HCT116 (cell line): Measurements from ENCODE around the gene DNAJC4.

ENCODE experiments used
- CTCF ChIP-seq, 3 experiments: fragments of 200-600 bp in 1 of 3; sonication (generic) in 1 of 3; IDR thresholded peaks in 2 of 3; conservative IDR thresholded peaks in 1 of 3; 2 replicates each; pipeline ENCODE4 v1.5.1; 2012 to 2017; ENCODE audit warnings: low read depth in 2 of 3, low read length in 2 of 3, antibody characterized with exemption in 1 of 3, borderline replicate concordance in 1 of 3, control low read depth in 1 of 3, mild to moderate bottlenecking in 1 of 3, mixed read lengths in 1 of 3, mixed run types in 1 of 3, moderate library complexity in 1 of 3; ENCODE audit not compliant: insufficient read depth in 1 of 3
- EZH2 ChIP-seq: fragments of 200-600 bp; sonication (generic); IDR thresholded peaks from 2 replicates; pipeline ENCODE4 v1.6.1; 2017; ENCODE audit warnings: antibody characterized with exemption, mixed run types
- MAX ChIP-seq: IDR thresholded peaks from 2 replicates; pipeline ENCODE4 v1.6.1; 2012
- POLR2A ChIP-seq: IDR thresholded peaks from 2 replicates; pipeline ENCODE4 v1.7.0; 2011; ENCODE audit warnings: borderline replicate concordance; ENCODE audit not compliant: insufficient read depth, insufficient read length; ENCODE audit errors: extremely low read depth
- RAD21 ChIP-seq: IDR thresholded peaks from 2 replicates; pipeline ENCODE4 v1.6.1; 2012; ENCODE audit warnings: low read depth, mild to moderate bottlenecking
- TF ChIP-seq, protein P1 (sequence below): IDR thresholded peaks from 2 replicates; pipeline ENCODE4 v1.6.1; 2012; ENCODE audit warnings: low read depth

DNA sequence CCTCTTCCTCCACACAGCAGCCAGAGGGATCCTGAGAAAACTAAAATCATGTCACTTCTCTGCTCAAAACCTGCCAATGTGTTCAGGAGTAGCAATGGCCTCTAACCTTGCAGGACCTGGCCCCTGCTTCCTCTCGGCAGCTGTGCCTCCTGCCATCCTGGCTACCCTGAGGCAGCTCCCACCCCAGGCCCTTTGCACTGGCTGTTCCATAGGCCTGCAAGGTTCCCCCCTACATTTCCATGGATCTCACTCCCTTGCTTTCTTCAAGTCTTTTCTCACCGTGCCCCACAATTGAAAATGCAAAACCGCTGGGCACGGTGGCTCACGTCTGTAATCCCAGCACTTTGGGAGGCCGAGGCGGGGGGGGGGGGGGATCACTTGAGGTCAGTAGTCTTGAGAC lies 46.5 kb upstream of the DNAJC4 start:
- TF ChIP-seq POLR2A (no peak), CTCF (IDR thresholded peaks at IDR 0.05 in 2 of 3, conservative IDR thresholded peaks at IDR 0.05 in 1 of 3; ENCODE audit: borderline replicate concordance in 1 of 3, insufficient read depth in 1 of 3, low read depth in 2 of 3, low read length in 2 of 3) (no peak), EZH2 (no peak), MAX (no peak), RAD21 (no peak)
- TF ChIP-seq, protein P1, sequence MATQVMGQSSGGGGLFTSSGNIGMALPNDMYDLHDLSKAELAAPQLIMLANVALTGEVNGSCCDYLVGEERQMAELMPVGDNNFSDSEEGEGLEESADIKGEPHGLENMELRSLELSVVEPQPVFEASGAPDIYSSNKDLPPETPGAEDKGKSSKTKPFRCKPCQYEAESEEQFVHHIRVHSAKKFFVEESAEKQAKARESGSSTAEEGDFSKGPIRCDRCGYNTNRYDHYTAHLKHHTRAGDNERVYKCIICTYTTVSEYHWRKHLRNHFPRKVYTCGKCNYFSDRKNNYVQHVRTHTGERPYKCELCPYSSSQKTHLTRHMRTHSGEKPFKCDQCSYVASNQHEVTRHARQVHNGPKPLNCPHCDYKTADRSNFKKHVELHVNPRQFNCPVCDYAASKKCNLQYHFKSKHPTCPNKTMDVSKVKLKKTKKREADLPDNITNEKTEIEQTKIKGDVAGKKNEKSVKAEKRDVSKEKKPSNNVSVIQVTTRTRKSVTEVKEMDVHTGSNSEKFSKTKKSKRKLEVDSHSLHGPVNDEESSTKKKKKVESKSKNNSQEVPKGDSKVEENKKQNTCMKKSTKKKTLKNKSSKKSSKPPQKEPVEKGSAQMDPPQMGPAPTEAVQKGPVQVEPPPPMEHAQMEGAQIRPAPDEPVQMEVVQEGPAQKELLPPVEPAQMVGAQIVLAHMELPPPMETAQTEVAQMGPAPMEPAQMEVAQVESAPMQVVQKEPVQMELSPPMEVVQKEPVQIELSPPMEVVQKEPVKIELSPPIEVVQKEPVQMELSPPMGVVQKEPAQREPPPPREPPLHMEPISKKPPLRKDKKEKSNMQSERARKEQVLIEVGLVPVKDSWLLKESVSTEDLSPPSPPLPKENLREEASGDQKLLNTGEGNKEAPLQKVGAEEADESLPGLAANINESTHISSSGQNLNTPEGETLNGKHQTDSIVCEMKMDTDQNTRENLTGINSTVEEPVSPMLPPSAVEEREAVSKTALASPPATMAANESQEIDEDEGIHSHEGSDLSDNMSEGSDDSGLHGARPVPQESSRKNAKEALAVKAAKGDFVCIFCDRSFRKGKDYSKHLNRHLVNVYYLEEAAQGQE = no peak
